BE2C (cell line): ENCODE measurements around the gene OR52B2.

ENCODE experiments used
- DNase-seq: peaks from one replicate; pipeline ENCODE4 v3.0.0-alpha.2; 2020
- H3K27me3 ChIP-seq: fragments of 250-450 bp; sonication (Bioruptor Pico); 2 replicates; pipeline ENCODE4 v1.5.1; 2020; ENCODE audit warnings: mild to moderate bottlenecking
- H3K36me3 ChIP-seq: fragments of 250-450 bp; sonication (Bioruptor Pico); 2 replicates; pipeline ENCODE4 v1.5.1; 2020; ENCODE audit warnings: mild to moderate bottlenecking
- H3K4me1 ChIP-seq: fragments of 250-450 bp; sonication (Bioruptor Pico); 2 replicates; pipeline ENCODE4 v1.5.1; 2020
- H3K4me3 ChIP-seq: 2 replicates; pipeline ENCODE4 v1.5.1; 2011; ENCODE audit warnings: low read depth, low read length
- H3K9me3 ChIP-seq: fragments of 250-450 bp; sonication (Bioruptor Pico); 2 replicates; pipeline ENCODE4 v1.5.1; 2020
- TF ChIP-seq, protein P1 (sequence below): IDR thresholded peaks from 2 replicates; pipeline ENCODE4 v1.5.1; 2012; ENCODE audit warnings: mild to moderate bottlenecking, low read depth, low read length

OR52B2 gene

DNA sequence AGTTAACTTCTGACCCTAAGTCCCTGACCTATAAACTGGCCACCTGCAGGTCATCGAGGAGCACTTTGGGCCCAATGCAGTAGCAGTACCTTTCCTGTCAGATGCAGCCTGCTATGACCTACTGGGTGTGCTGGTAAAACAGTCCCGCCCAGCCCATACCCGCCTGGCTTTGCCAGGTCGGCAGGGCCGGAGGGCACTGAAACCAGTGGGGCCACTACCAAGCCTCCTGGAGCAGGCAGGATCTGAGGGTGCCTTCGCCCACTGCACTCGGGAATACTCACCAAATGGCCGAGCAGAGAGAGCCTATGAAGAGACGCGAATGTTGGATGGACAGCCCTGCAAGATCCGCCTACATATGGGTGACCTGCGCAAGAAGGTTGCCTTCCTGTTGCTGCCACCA lies 39.7 kb upstream of the OR52B2 start:
- DNase-seq, result no peak
- H3K4me3 ChIP-seq, result no peak overlapping the region
- no peaks in the 10 kb centered on the region for H3K36me3 ChIP-seq
- H3K4me1 ChIP-seq, result no peaks in the 10 kb centered on the region
- TF ChIP-seq, protein P1, sequence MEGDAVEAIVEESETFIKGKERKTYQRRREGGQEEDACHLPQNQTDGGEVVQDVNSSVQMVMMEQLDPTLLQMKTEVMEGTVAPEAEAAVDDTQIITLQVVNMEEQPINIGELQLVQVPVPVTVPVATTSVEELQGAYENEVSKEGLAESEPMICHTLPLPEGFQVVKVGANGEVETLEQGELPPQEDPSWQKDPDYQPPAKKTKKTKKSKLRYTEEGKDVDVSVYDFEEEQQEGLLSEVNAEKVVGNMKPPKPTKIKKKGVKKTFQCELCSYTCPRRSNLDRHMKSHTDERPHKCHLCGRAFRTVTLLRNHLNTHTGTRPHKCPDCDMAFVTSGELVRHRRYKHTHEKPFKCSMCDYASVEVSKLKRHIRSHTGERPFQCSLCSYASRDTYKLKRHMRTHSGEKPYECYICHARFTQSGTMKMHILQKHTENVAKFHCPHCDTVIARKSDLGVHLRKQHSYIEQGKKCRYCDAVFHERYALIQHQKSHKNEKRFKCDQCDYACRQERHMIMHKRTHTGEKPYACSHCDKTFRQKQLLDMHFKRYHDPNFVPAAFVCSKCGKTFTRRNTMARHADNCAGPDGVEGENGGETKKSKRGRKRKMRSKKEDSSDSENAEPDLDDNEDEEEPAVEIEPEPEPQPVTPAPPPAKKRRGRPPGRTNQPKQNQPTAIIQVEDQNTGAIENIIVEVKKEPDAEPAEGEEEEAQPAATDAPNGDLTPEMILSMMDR, result no peak
- no peaks in the 10 kb centered on the region for H3K9me3 ChIP-seq
- no peaks in the 10 kb centered on the region for H3K27me3 ChIP-seq

DNA sequence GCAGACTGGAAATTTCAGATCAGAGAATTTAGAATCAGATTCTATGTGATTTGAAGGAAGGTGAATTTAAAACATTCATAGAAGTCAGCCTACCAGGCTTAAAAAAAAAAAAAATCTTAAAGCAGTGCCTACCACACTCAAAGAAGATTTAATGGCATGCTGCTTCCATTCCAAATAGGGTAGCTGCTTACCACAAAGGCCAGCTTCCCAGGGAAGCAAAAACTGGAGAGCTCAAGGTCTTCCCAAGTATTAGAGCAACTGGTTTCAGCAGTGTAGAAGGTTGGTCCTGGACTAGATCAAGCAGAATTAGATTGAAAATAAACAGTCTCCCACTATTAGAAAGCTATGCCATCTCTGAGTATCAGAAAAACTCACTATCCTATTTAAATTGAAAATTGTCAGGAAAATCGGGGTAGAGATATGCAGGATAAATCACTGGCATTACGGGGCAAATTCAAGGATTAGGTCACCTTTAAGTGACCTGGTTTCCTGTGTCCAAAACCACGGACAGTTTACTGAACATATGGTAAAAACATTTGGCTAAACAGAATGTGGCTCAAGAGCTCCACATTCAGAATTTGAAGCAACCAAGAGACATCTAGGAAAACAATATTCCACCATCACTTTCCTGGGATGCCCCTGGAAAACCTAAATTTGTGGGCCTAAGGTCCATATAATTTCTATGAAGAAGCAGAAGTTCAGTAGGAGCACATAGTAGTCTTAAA lies 36.5 kb upstream of the OR52B2 start:
- no peak overlapping the region for H3K4me3 ChIP-seq
- no peaks in the 10 kb centered on the region for H3K27me3 ChIP-seq
- TF ChIP-seq, protein P1, result no peak
- DNase-seq, result no peak
- no peaks in the 10 kb centered on the region for H3K9me3 ChIP-seq
- H3K4me1 ChIP-seq, result no peaks in the 10 kb centered on the region
- no peaks in the 10 kb centered on the region for H3K36me3 ChIP-seq

DNA sequence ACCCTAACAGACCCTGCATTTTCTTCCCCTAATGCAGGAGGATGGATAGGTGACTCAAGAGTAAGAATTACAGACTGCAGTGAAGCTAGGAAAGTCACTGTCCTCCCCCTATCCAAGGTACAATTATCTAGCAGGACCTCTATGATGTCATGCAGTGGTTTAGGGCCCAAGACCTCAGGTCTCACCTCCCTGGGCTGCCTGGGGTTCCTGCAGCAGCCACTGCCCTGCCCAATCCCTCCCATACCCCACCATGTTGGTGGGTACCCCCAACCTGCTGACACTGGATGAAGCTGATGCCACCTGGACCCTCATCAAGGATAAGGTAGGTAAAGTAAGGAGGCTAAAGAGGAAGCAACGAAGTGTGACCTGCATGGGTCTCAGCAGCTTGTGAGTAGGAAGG lies 35.2 kb upstream of the OR52B2 start, which contains the start of gene C11orf42:
Gene C11orf42 (plus strand): TSS at position 192 of the 400 bp plus-strand sequence. CDS start 59 bp downstream, at position 251.
- H3K4me3 ChIP-seq, result no peak within 1 kb of the TSS
- no peaks in the 10 kb centered on the region for H3K36me3 ChIP-seq
- no peaks in the 10 kb centered on the region for H3K9me3 ChIP-seq
- no peaks in the 10 kb centered on the region for H3K27me3 ChIP-seq
- no peak for DNase-seq
- H3K4me1 ChIP-seq, result no peaks in the 10 kb centered on the region
- TF ChIP-seq, protein P1, result no peak

DNA sequence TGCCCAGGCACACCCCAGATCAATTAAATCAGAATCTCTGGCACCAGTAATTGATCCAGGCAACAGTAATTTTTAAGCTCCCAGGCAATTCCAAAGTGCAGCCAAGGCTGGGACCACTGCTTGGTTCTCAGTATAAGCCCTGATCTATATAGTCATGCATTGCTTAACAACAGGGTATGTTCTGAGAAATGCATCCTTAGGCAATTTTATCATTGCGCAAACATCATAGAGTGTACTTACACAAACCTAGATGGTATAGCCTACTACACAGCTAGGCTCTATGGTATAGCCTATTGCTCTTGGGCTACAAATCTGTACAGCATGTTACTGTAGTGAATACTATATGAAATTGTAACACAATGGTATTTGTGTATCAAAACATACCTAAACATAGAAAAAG lies 34.6 kb upstream of the OR52B2 start:
- Histone ChIP-seq H3K36me3 (no peaks in the 10 kb centered on the region), H3K4me3 (no peak overlapping the region), H3K9me3 (no peaks in the 10 kb centered on the region), H3K27me3 (no peaks in the 10 kb centered on the region), H3K4me1 (no peaks in the 10 kb centered on the region)
- DNase-seq, result no peak
- TF ChIP-seq, protein P1, result no peak

DNA sequence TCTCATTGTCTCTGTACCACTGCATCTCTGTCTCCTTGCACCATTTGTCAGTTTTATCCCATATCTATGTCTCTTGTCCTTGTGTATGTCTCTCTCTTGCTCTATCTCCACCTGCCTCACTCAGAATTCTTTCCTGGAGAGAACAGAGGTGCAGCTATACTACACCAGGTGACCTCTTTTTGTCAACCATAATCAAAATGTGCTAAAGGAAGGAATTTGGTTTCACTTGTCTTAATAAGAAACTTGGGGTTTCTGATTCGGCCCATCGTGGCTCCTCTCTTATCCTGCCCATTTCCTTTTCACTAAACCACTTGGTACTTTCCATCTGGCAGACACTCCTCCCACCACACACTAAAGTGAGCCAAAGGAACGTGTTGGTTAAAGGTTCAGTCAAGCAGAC lies 33.2 kb upstream of the OR52B2 start:
- Histone ChIP-seq H3K9me3 (no peaks in the 10 kb centered on the region), H3K4me1 (no peaks in the 10 kb centered on the region), H3K27me3 (no peaks in the 10 kb centered on the region), H3K4me3 (no peak overlapping the region), H3K36me3 (no peaks in the 10 kb centered on the region)
- no peak for DNase-seq
- TF ChIP-seq, protein P1, result no peak

DNA sequence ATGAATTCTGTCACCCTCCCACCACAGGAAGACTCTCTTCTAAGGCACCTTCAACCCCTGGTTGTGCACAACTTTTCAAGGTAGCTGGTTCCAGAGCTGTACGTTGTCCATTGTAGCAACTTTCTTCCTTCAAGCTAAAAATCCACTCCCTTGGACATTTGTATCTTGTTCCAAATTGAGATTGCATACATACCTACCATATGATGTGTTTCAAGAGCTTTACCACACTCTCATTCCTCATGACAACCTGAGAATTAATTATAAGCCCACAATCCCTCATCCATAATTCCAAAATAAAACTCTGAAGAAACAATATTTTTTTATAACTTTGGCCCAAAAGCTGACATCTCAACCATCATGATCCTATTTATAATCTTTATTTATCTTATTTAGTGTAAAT lies 31.9 kb upstream of the OR52B2 start:
- Histone ChIP-seq H3K9me3 (no peaks in the 10 kb centered on the region), H3K36me3 (no peaks in the 10 kb centered on the region), H3K27me3 (no peaks in the 10 kb centered on the region), H3K4me3 (no peak overlapping the region), H3K4me1 (no peaks in the 10 kb centered on the region)
- DNase-seq, result no peak
- TF ChIP-seq, protein P1, result no peak
